Subcutaneous adipose tissue (tissue), 4 donors: ENCODE measurements around the gene GMDS. TPM values are rescaled to one million over a fixed set of nuclear protein-coding genes. Genes with fewer than 3 reads are reported as not detected.

ENCODE experiments used
- CTCF ChIP-seq: fragments of 450-650 bp; IDR thresholded peaks from one replicate; pipeline ENCODE4 v1.5.1; 2016; ENCODE audit warnings: low read depth, mild to moderate bottlenecking, control low read depth, antibody characterized with exemption, moderate library complexity
- total RNA-seq, 4 donors: library from RNA; depleted of rRNA; stranded (reverse); fragments of >200 nt; gene quantifications; one replicate each; pipeline ENCODE4 v1.1.0, GENCODE V29; 2016

GMDS gene
- total RNA-seq, 4 donors from 2014 or later = 10.1 to 17.3 (median 13.9) TPM

GRCh38 chr6:1931817-1932216, 313.6 kb downstream of the GMDS start:
- TF ChIP-seq CTCF = no peak

GRCh38 chr6:1930356-1930755, 315.0 kb downstream of the GMDS start:
- no peak for TF ChIP-seq CTCF

GRCh38 chr6:1929931-1930330, 315.5 kb downstream of the GMDS start:
- TF ChIP-seq CTCF = no peak

GRCh38 chr6:1925743-1926430, 319.5 kb downstream of the GMDS start:
- TF ChIP-seq CTCF = no peak

- TF ChIP-seq CTCF = no peak
Observed at GRCh38 chr6:1923449-1923848, 322.0 kb downstream of the GMDS start.

GRCh38 chr6:1917626-1918371, 327.6 kb downstream of the GMDS start:
- TF ChIP-seq CTCF = no peak

GRCh38 chr6:1916334-1917070, 328.9 kb downstream of the GMDS start:
- TF ChIP-seq CTCF = no peak
